K562 (cell line): ENCODE results near the gene UTP11. TPM values are rescaled to one million over a fixed set of nuclear protein-coding genes. Genes with fewer than 3 reads are reported as not detected.

Experiments
- ATAC-seq: fragments of 200-7000 bp; cut with Tn5 transposase; 3 replicates; pipeline ENCODE4 v1.9.1; 2020; ENCODE audit warnings: moderate library complexity
- BruUV-seq: library from RNA; stranded (reverse); fragments of 400-500 nt; replicated peaks from 2 replicates; lab custom pipeline; 2021; lab: Mats Ljungman, UMichigan
- CTCF ChIA-PET: fragments of 300-600 bp; formaldehyde crosslinking; extraction: SDS; loops from one replicate; lab custom pipeline; 2021; ENCODE audit warnings: low intra/inter-chr PET ratio; lab: Yijun Ruan, JAX
- POLR2A ChIA-PET: fragments of 300-600, 350-650 bp; sonication (Branson Sonifier 250); formaldehyde crosslinking; extraction: SDS; loops from one replicate; lab custom pipeline; 2021; ENCODE audit warnings: antibody characterized with exemption, inconsistent platforms; lab: Yijun Ruan, JAX
- DNase-seq, 4 experiments: peaks; one replicate each; pipeline versions ENCODE4 v3.0.0 to v3.0.0-alpha.2; 2011 to 2018; ENCODE audit warnings: low spot score in 3 of 4, mixed read lengths in 3 of 4; ENCODE audit errors: extremely low read depth in 1 of 4
- FAIRE-seq: peaks from 2 replicates; lab custom pipeline; 2011; peaks lifted over from hg19 to GRCh38; lab: Jason Lieb, UNC
- H2AFZ ChIP-seq: 2 replicates; pipeline ENCODE4 v1.6.0; 2011; ENCODE audit warnings: low read depth, low read length, control low read depth, inconsistent platforms
- H3K27ac ChIP-seq: fragments of 200-600 bp; 3 replicates; pipeline ENCODE4 v1.8.0; 2011; ENCODE audit warnings: low read depth, mild to moderate bottlenecking, control low read depth, inconsistent platforms, low read length, moderate library complexity, mixed read lengths; ENCODE audit errors: extremely low read depth
- H3K27me3 ChIP-seq, 2 experiments: fragments of 300-600 bp in 1 of 2; 2 replicates in 1 of 2; 3 replicates in 1 of 2; pipeline versions ENCODE4 v1.6.0 to v1.8.0; 2011; ENCODE audit warnings: inconsistent platforms in 2 of 2, low read length in 2 of 2, mild to moderate bottlenecking in 1 of 2, mixed read lengths in 1 of 2, moderate library complexity in 1 of 2; ENCODE audit not compliant: control insufficient read depth in 2 of 2, insufficient read depth in 2 of 2
- H3K36me3 ChIP-seq: fragments of 300-600 bp; 3 replicates; pipeline ENCODE4 v1.8.0; 2011; ENCODE audit warnings: mild to moderate bottlenecking, low read length, inconsistent platforms; ENCODE audit not compliant: control insufficient read depth, insufficient read depth
- H3K4me1 ChIP-seq, 2 experiments: fragments of 200-600 bp in 1 of 2; replicated peaks in 1 of 2; 2 replicates in 1 of 2; 3 replicates in 1 of 2; pipeline versions ENCODE4 v1.5.1 to v1.8.0; 2011; ENCODE audit warnings: inconsistent platforms in 2 of 2, low read length in 2 of 2, mild to moderate bottlenecking in 1 of 2, mixed read lengths in 1 of 2, moderate library complexity in 1 of 2; ENCODE audit not compliant: control insufficient read depth in 2 of 2, insufficient read depth in 2 of 2
- H3K4me2 ChIP-seq: 2 replicates; pipeline ENCODE4 v1.6.1; 2011; ENCODE audit warnings: low read length, control low read depth, inconsistent platforms, mixed read lengths; ENCODE audit not compliant: insufficient read depth
- H3K4me3 ChIP-seq: fragments of 200-600 bp; sonication (generic), shearing (Covaris generic); 2 replicates; pipeline ENCODE4 v1.5.1; 2016; ENCODE audit warnings: control low read depth, inconsistent platforms
- H3K79me2 ChIP-seq: fragments of 200-600 bp; 3 replicates; pipeline ENCODE4 v1.8.0; 2011; ENCODE audit warnings: low read length, inconsistent platforms; ENCODE audit not compliant: control insufficient read depth, insufficient read depth
- H3K9ac ChIP-seq, 2 experiments: 2 replicates each; pipeline versions ENCODE4 v1.6.0 to v1.6.1; 2011; ENCODE audit warnings: low read depth in 2 of 2, low read length in 2 of 2, control low read depth in 1 of 2, inconsistent platforms in 1 of 2, mild to moderate bottlenecking in 1 of 2, mixed read lengths in 1 of 2; ENCODE audit not compliant: insufficient read depth in 1 of 2
- H3K9me1 ChIP-seq: one replicate; pipeline ENCODE4 v1.6.0; 2011; ENCODE audit warnings: inconsistent platforms, mild to moderate bottlenecking, low read length, moderate library complexity; ENCODE audit not compliant: control insufficient read depth, insufficient read depth
- H3K9me3 ChIP-seq: replicated peaks from 2 replicates; pipeline ENCODE4 v1.5.1; 2011; ENCODE audit warnings: low read depth, low read length, inconsistent platforms; ENCODE audit not compliant: control insufficient read depth, insufficient read depth
- H4K20me1 ChIP-seq: replicated peaks from 2 replicates; pipeline ENCODE4 v1.6.1; 2011; ENCODE audit warnings: low read length, inconsistent platforms, mixed read lengths; ENCODE audit not compliant: control insufficient read depth, insufficient read depth
- ATF7 ChIP-seq: fragments of 450-650 bp; IDR thresholded peaks from 2 replicates; pipeline ENCODE4 v1.7.1; 2014; ENCODE audit warnings: mild to moderate bottlenecking, moderate library complexity
- CTCFL ChIP-seq: IDR thresholded peaks from 2 replicates; pipeline ENCODE4 v1.6.1; 2011; ENCODE audit warnings: borderline replicate concordance, low read depth, mild to moderate bottlenecking, moderate library complexity, low read length; ENCODE audit not compliant: insufficient read depth, poor library complexity, severe bottlenecking
- FOXA1 ChIP-seq: fragments of 450-650 bp; IDR thresholded peaks from 2 replicates; pipeline ENCODE4 v1.6.1; 2016; ENCODE audit warnings: mild to moderate bottlenecking, borderline replicate concordance
- HNRNPL ChIP-seq: fragments of 200-400 bp; formaldehyde crosslinking; IDR thresholded peaks from 2 replicates; pipeline ENCODE4 v1.6.1; 2017; ENCODE audit warnings: low read depth, mild to moderate bottlenecking, low read length
- MED1 ChIP-seq: sonication (generic); formaldehyde crosslinking; IDR thresholded peaks from 2 replicates; pipeline ENCODE4 v1.8.1; 2023; ENCODE audit warnings: missing genetic modification reagents, borderline replicate concordance
- NFATC3 ChIP-seq: fragments of 450-650 bp; IDR thresholded peaks from 2 replicates; pipeline ENCODE4 v1.6.1; 2017; ENCODE audit warnings: mild to moderate bottlenecking
- RFX7 ChIP-seq: fragments of 250-450 bp; sonication (Bioruptor Pico); IDR thresholded peaks from 2 replicates; pipeline ENCODE4 v1.5.1; 2021; ENCODE audit warnings: mild to moderate bottlenecking
- TCF3 ChIP-seq: sonication (generic); formaldehyde crosslinking; IDR thresholded peaks from 2 replicates; pipeline ENCODE4 v1.4.0; 2020; ENCODE audit warnings: mild to moderate bottlenecking, missing genetic modification reagents
- ZMIZ1 ChIP-seq, 2 experiments: fragments of 150-350 bp in 1 of 2; IDR thresholded peaks; 2 replicates each; pipeline ENCODE4 v1.6.1; 2012 to 2016; ENCODE audit warnings: low read depth in 2 of 2, low read length in 2 of 2, mild to moderate bottlenecking in 1 of 2, moderate library complexity in 1 of 2
- ZNF518B ChIP-seq: fragments of 250-450 bp; sonication (Bioruptor Pico); IDR thresholded peaks from 2 replicates; pipeline ENCODE4 v1.5.0; 2021; ENCODE audit warnings: mild to moderate bottlenecking, moderate library complexity
- WGBS: fragments of 100-300 bp; shearing (Covaris generic); methylation state at CpG from one replicate; pipeline ENCODE4 v1.1.6; 2016; ENCODE audit warnings: low coverage, mixed read lengths; ENCODE audit not compliant: insufficient coverage; ENCODE audit errors: missing lambda C conversion rate; 5-methylcytosine and 5-hydroxymethylcytosine counted together
- in situ Hi-C: fragments of 300-500 bp; cut with MboI; formaldehyde crosslinking; loops from 4 replicates; pipeline ENCODE4 v1.15.0; 2018; ENCODE audit warnings: inconsistent platforms, mixed read lengths
- intact Hi-C: fragments of 100-400 bp; cut with micrococcal nuclease; formaldehyde crosslinking; loops from 2 replicates; pipeline ENCODE4 v1.14.2; 2022
- polyA plus RNA-seq, 8 experiments: library from polyadenylated mRNA; depleted of rRNA in 4 of 8; stranded (reverse) in 5 of 8; unstranded in 3 of 8; fragments of >200 nt; fragmentation: Nextera tagmentation in 2 of 8; fragmentation: Illumina TruSeq in 1 of 8; extraction: Ambion mirVana in 2 of 8; extraction: Trizol in 1 of 8; gene quantifications; 2 replicates each; pipeline versions ENCODE4 v1.2.1 to v1.2.3, GENCODE V29; 2011 to 2014; ENCODE audit warnings: inconsistent platforms in 1 of 8, missing spikeins in 1 of 8
- total RNA-seq, 7 experiments: library from RNA; depleted of rRNA in 6 of 7; stranded (reverse); fragments of >200 nt in 6 of 7; fragmentation: Illumina TruSeq in 2 of 7; extraction: Trizol in 2 of 7; gene quantifications; 2 replicates each; pipeline versions ENCODE4 v1.2.1 to v1.2.3, GENCODE V29; 2011 to 2021; ENCODE audit warnings: low replicate concordance in 1 of 7

UTP11 gene
- total and polyA plus RNA-seq, 9 of the 15 experiments (the other 6 are each of a cell fraction or from before 2014, with no cell fraction given): 91.1 to 378 (median 221) TPM

GRCh38 chr1:38072858-38073257 is 60.3 kb downstream of the UTP11 start:
- Histone ChIP-seq H3K9ac (no peak overlapping the region), H3K79me2 (no peaks in the 10 kb centered on the region), H3K9me3 (no peaks in the 10 kb centered on the region), H4K20me1 (peaks cover 20% of the 10 kb centered on the region), H3K27me3 (peaks cover 12 to 49% of the 10 kb centered on the region in 2 experiments; a peak in 4 of 5 replicates), H3K4me2 (no peak overlapping the region), H3K36me3 (no peaks in the 10 kb centered on the region), H2AFZ (no peak overlapping the region), H3K27ac (no peak overlapping the region), H3K4me3 (no peak overlapping the region), H3K9me1 (no peaks in the 10 kb centered on the region), H3K4me1 (peaks cover 0 to 11% of the 10 kb centered on the region in 2 experiments; a peak in 2 of 5 replicates)
- no peak for DNase-seq
- no TSS peak for BruUV-seq
- FAIRE-seq: no peak
- in situ Hi-C loops (no loop called here), intact Hi-C loops (loop anchor here (5.0 kb wide), 1 partner anchor 36 kb away; no protein-coding TSS in a partner anchor)
- ATAC-seq: no peak
- ChIA-PET POLR2A (interaction anchor here (0.8 to 1.2 kb wide), 5 partner anchors 10 to 28 kb away, joined by 3 to 5 read pairs (median 4); no protein-coding TSS in a partner anchor), CTCF (no interaction called here)
- 3% methylated on average over 2 of the region's 2 CpGs for WGBS
- TF ChIP-seq FOXA1 (no peak), TCF3 (no peak), CTCFL (no peak), NFATC3 (no peak), ZMIZ1 (IDR thresholded peaks at IDR 0.05; ENCODE audit: low read depth in 2 of 2, low read length in 2 of 2) (no peak), ZNF518B (CRISPR knock-in tag) (no peak), HNRNPL (no peak), MED1 (no peak), RFX7 (CRISPR knock-in tag) (no peak), ATF7 (no peak)
